DOHH2 (cell line): ENCODE data around the gene UPF2.

Source experiments
- EZH2phosphoT487 ChIP-seq: fragments of 200-600 bp; sonication (generic); IDR thresholded peaks from 2 replicates; pipeline ENCODE4 v1.6.1; 2017; ENCODE audit warnings: borderline replicate concordance, mild to moderate bottlenecking, antibody characterized with exemption, low read length, moderate library complexity, mixed read lengths
- TF ChIP-seq, protein P1 (sequence below): fragments of 200-600 bp; sonication (generic); IDR thresholded peaks from one replicate; pipeline ENCODE4 v1.5.1; 2014; ENCODE audit warnings: antibody characterized with exemption, mild to moderate bottlenecking, low read depth, low read length; ENCODE audit not compliant: poor library complexity, severe bottlenecking

DNA sequence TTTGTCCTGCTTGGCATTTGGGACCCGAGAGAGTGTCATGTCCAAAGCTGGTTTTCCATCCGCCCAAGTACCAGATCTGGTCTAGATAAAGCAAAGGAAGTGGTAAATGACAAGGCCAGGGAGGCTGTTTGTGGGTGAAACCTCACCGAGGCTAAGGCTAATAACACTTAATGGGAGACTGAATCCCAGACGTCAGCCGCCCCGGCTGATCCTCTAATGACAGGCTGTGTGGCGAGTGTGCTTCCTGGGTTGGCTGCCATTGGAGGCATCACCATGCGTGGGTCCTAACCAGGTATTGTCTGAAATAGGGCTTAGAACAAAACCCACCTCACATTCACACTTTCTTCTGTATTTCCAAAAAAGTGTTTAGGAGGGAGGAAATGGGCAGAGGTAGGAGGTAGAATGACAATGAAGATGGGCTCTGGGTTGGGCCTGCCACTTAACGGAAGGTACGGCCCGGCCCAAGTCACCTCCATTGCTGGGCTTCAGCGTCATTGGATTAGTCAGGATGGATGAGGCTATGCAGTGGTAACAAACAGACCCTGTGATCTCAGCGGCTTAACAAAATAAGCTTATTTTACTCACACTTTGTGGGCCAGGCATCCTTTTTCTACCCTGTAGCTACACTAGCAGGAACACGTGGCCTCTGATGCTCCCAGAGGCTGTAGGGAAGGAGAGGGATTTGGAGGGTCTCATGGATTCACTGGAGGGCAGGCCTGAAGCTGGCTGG, 159.8 kb downstream of the UPF2 start:
- TF ChIP-seq, protein P1, sequence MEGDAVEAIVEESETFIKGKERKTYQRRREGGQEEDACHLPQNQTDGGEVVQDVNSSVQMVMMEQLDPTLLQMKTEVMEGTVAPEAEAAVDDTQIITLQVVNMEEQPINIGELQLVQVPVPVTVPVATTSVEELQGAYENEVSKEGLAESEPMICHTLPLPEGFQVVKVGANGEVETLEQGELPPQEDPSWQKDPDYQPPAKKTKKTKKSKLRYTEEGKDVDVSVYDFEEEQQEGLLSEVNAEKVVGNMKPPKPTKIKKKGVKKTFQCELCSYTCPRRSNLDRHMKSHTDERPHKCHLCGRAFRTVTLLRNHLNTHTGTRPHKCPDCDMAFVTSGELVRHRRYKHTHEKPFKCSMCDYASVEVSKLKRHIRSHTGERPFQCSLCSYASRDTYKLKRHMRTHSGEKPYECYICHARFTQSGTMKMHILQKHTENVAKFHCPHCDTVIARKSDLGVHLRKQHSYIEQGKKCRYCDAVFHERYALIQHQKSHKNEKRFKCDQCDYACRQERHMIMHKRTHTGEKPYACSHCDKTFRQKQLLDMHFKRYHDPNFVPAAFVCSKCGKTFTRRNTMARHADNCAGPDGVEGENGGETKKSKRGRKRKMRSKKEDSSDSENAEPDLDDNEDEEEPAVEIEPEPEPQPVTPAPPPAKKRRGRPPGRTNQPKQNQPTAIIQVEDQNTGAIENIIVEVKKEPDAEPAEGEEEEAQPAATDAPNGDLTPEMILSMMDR: no peak
- no peak for TF ChIP-seq EZH2phosphoT487
